ENCODE measurements around the gene RBMXL3. TPM values are rescaled to one million over a fixed set of nuclear protein-coding genes. Genes with fewer than 3 reads are reported as not detected.

Gene RBMXL3
- total RNA-seq, 3 donors from 2014 or later = not detected

DNA sequence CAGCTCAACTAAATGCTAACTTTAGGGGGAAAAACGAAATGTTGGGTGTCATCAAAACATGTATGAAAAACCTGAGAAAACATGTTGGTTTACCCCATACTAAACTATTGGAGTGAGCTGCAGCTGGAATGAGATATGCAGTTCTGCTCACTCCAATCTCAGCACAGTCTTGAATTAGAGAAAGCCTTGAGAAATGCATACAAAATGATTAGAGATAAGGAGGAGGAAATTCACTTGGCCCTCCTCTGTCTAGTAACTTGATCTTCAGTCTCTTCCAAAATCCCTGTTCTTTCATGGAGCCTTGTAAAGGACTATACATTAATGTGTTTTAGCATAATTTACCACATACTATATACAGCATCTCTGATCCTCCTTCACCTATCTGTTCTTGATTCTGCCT, 47.8 kb downstream of the RBMXL3 start:
- TF ChIP-seq, protein P1, sequence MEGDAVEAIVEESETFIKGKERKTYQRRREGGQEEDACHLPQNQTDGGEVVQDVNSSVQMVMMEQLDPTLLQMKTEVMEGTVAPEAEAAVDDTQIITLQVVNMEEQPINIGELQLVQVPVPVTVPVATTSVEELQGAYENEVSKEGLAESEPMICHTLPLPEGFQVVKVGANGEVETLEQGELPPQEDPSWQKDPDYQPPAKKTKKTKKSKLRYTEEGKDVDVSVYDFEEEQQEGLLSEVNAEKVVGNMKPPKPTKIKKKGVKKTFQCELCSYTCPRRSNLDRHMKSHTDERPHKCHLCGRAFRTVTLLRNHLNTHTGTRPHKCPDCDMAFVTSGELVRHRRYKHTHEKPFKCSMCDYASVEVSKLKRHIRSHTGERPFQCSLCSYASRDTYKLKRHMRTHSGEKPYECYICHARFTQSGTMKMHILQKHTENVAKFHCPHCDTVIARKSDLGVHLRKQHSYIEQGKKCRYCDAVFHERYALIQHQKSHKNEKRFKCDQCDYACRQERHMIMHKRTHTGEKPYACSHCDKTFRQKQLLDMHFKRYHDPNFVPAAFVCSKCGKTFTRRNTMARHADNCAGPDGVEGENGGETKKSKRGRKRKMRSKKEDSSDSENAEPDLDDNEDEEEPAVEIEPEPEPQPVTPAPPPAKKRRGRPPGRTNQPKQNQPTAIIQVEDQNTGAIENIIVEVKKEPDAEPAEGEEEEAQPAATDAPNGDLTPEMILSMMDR (IDR thresholded peaks at IDR 0.05) = no peak
- no peaks in the 10 kb centered on the region for H3K9me3 ChIP-seq
- ATAC-seq = no peak

More for the DNA sequence above, 47.8 kb downstream of the RBMXL3 start:
- DNase-seq = no peak
- intact Hi-C loops (cut with DNase I, micrococcal nuclease) = no loop called here
- Histone ChIP-seq H3K36me3 (ENCODE audit: low read depth) (no peaks in the 10 kb centered on the region), H3K4me1 (ENCODE audit: low read depth) (no peaks in the 10 kb centered on the region), H3K4me3 (no peak overlapping the region)

Other genes with a start within 250 kb of the RBMXL3 start
- under 1 TPM in 2 of 3 donors, not detected in 1; 0.22 to 0.35 TPM for gene IL13RA2, start 171.8 kb upstream of the RBMXL3 start, total RNA-seq
- 10 to 100 TPM in 1 of 3 donors, 1 to 10 TPM in 1, under 1 TPM in 1; 0.43 to 13.2 (median 1.9) TPM for gene LRCH2, start 44.7 kb downstream of the RBMXL3 start, total RNA-seq
- gene LUZP4, start 100.3 kb downstream of the RBMXL3 start, total RNA-seq = not detected

Measured in mucosa of descending colon (tissue), 3 donors.